NCI-H748 (cell line): ENCODE measurements around the gene KLHDC4.
"Not testable (repeated sequence)": the region's sequence is repeated elsewhere in the genome, so short reads cannot be mapped to it uniquely, and the experiment has no call there.

Source experiments
- DNase-seq: peaks from one replicate; lab custom pipeline; 2025; ENCODE audit not compliant: unreplicated experiment; lab: John Stamatoyannopoulos, UW

The KLHDC4 gene

DNA sequence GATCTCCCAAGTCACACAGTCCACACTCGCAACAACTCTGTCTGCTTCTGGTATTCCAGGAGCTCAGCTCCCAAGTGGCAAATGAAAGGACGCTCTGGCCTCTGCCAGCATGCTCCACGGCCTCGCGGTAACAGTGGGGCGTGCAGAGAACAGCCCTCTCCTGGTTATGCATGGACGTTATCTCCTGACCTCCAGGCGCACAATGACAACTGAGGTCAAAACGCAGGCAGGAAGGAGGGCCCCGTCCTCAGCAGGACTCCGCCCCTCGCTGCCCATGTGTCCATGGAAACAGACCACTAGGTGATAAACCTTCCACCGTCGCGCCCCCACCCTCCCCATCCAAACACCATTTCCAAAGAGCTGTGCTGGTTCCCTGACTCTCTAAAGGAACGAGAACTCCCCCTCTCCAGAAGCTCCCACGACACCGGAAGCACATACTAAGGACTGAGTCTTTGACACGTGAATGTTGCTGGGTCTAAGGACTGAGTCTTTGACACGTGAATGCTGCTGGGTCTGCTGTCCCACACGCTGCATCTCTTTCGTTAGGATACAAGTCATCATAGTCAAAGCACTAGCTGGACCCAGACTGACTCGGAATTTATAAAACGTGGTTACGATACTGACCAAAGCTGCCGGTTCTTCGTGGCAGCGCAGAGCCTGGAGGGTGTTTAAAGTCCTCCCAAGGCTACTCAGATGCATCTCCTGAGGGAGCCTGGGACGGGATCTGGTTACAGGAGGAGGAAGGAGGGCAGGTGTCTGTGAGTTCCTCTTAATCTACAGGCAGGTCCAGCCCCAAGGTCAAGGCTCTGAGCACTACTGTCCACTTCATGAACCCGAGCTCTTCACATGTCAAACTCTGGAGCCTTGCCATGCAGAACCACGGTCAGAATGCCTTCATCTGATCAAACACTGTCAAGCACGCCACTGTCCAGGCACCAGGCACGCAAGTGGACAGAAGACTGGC is 43.9 kb downstream of the KLHDC4 start:
- peak; percentile 8 for DNase-seq

DNA sequence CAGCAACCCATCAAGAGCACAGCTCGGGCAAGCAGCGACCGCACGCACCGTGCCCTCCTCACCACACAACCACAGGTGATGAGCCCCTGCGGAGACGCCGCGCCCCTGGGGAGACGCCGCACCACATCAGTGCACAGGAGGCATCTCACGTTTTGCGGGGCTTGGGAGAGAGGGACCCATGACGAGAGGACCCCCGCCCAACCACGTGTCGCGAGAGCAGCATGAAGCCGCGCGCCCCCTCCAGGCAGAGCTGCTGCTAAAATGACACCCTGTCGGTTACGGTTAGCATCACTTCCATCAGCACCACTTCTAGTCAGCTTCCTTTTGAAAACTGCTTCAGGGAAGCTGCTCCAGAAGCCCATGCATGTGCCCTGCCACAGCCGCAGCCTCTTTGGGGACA is 45.3 kb downstream of the KLHDC4 start:
- no peak for DNase-seq

GRCh38 chr16:87718831-87719230 is 47.0 kb downstream of the KLHDC4 start:
- DNase-seq = not testable (repeated sequence)

GRCh38 chr16:87715658-87716057 is 50.1 kb downstream of the KLHDC4 start:
- DNase-seq = no peak

- DNase-seq = no peak
Measured at GRCh38 chr16:87715231-87715630, 50.6 kb downstream of the KLHDC4 start.

- DNase-seq = no peak
Measured at GRCh38 chr16:87713451-87714229, 52.1 kb downstream of the KLHDC4 start.

- no peak for DNase-seq
Measured at GRCh38 chr16:87712184-87712762, 53.5 kb downstream of the KLHDC4 start.

DNA sequence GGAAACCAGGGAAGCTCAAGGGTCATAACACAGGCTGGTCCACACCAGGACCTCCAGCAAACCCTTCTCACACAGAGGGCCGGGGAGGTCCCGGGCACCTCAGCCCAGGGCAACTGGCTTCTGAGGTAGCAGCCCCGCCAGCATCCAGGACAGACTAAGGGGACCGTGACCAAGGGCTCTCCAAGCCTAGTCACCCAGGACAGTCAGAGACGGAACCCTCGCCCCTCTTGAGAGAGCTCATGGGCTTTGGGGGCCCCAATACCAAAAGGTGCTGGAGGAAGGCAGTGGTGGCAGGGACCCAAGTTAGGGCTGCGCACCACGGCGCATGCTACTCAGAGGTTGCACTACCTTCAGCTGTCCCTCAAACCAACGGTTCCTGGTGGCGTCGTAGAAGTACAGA is 54.9 kb downstream of the KLHDC4 start:
- no peak for DNase-seq

- DNase-seq = no peak
Measured at GRCh38 chr16:87709677-87710076, 56.1 kb downstream of the KLHDC4 start.

DNA sequence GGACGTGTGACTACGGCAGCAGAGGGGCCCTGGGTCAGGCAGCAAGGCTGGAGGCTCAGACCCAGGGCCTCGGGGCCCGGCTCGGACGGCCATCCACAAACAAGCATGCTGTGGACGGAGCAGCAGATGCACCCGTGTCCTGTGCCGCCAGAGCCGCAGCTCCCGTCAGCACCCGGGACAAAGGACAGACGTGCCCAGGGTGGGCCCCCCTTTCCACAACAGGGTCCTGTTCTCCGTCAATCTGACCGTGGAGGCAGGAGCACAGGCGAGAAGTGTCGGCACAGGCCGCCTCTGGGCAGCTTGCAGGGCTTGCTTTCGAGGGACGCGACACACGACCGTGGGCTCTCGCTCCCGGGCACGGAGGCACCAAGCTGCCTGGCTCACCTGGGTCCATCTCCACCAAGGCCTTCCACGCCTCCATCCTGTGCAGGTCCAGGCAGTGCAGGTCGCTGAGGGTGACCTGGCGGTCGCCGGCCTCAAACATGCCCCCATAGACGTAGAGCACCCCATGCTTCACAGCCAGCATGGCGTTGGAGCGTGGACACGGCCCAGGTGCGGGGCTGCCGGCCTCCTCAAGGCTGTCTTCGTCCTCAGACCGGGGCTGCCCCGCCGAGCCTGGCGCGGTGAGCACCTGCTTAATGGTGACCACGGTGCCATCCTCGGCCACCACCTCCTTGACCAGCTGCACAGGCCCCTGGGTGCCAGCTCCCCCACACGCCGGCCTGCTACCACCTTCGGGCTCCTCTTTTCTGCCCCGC is 56.7 kb downstream of the KLHDC4 start:
- DNase-seq = no peak

DNA sequence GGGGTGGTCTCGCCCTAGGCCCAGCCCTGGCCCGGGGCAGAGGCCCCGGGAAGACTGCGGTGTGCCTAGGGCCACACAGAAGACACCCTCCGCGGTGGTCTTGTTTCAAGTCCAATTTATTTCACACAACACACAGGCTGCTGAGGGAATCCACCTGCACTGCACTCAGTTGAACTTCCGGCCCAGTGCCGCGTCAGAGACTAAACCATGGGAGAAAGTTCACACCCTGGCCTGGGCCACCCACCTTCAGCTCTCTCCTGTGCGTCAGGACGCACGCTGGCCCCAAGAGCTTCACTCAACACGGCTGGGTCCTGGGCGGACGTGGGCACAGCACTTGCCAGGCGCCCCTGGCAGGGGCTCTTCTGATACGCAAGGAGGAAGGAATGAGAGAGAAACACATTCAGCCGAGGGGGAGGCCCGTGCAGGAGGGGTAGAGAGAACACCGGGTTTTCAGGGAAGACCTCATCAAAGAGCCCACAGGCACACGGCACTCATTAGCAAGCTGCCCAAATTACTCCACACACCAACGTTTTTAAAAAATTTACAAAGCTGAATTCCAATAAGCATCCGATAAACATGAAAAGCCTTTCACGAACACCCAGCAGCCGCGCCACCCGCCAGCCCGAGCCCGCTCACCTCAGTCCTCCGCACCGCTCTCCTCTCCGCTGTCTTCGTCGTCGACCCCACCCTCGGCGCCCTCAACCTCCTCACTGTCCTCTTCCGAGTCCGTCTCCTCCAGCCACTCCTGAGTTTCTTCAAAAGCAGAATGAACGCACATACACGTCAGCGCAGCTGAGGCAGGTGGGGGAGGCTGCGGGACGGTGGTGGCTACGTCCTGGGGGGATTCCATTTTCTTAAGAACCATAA is 57.8 kb downstream of the KLHDC4 start:
- no peak for DNase-seq

- peak; percentile 24 for DNase-seq
Measured at GRCh38 chr16:87707097-87707496, 58.7 kb downstream of the KLHDC4 start.

- DNase-seq = peak; percentile 92
Measured at GRCh38 chr16:87706278-87707000, 59.3 kb downstream of the KLHDC4 start.

- DNase-seq = peak; percentile 92
Measured at GRCh38 chr16:87705771-87706277, 60.0 kb downstream of the KLHDC4 start.

DNA sequence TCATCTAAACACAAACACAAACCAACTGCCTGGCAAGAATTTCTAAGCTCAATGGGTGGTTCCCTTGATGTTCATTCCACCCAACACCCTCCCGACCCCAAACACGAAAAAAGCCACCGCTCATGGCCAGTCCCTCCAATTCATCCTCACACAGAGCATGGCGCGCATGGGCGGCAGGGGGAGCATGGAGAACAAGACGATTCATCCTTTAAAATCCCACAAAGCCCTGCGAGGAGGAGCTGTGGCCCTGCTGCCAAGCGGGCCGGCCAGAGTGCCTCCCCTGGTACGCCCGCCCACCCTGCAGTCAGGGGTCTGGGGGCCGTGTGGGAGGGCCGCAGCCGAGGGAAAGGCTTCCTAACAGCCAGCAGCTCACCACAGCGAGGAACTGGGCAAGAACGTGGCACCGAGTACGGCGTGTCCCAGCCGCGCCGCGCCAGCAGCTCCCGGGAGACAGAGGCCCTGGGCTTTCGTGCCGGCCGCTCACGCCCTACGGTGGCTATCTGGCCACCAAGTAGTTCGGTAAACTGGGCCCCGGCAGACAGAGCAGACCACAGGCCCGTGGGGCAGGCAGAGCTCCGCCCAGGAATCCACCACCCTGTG is 60.9 kb downstream of the KLHDC4 start:
- no peak for DNase-seq

- no peak for DNase-seq
Measured at GRCh38 chr16:87703835-87704375, 61.9 kb downstream of the KLHDC4 start.

GRCh38 chr16:87703071-87703470 is 62.7 kb downstream of the KLHDC4 start:
- no peak for DNase-seq

DNA sequence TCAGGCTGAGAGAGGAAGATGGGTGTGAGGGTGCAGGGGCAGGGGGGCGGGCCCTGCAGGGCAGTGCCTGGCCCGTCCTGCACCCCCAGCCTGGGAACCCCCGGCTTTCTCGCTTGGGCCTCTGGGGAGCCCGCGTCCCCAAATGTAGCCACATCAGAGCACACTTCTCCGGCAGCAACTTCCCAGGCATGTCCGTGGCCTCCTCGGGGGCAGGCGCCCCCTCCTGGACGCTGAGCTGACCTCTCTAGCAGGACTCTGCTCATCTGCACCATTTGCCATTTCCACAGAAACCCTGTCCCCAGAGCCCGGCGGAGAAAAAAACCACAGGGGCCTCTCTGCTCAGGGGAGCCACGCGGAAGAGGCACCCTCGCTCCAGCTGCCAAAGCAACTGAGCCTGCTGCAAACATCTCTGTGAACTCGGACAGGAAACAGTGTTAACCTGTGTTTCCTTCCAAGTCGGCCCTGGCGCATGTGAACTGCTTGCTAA is 63.4 kb downstream of the KLHDC4 start:
- no peak for DNase-seq
